Testis (tissue), 3 donors: ENCODE data around the gene DDIAS. TPM values are rescaled to one million over a fixed set of nuclear protein-coding genes. Genes with fewer than 3 reads are reported as not detected.
A peak's percentile ranks its signal among the peaks of the same experiment; 100 is the strongest.

Experiments
- DNase-seq: peaks from one replicate; pipeline ENCODE4 v3.0.0-alpha.2; 2019
- H3K27ac ChIP-seq, 2 donors: fragments of 200-600 bp; sonication (generic); one replicate each; pipeline ENCODE4 v1.5.1; 2019
- H3K27me3 ChIP-seq: fragments of 200-600 bp; sonication (generic); one replicate; pipeline ENCODE4 v1.5.1; 2019
- H3K36me3 ChIP-seq: fragments of 200-600 bp; sonication (generic); one replicate; pipeline ENCODE4 v1.5.1; 2017; ENCODE audit warnings: low read depth; ENCODE audit errors: missing control alignments
- H3K4me1 ChIP-seq: fragments of 200-600 bp; sonication (generic); one replicate; pipeline ENCODE4 v1.5.1; 2019
- H3K4me3 ChIP-seq, 2 donors: fragments of 200-600 bp; sonication (generic); one replicate each; pipeline ENCODE4 v1.5.1; 2017 to 2019
- H3K9me3 ChIP-seq: fragments of 200-600 bp; sonication (generic); one replicate; pipeline ENCODE4 v1.5.1; 2017
- POLR2A ChIP-seq: fragments of 450-650 bp; IDR thresholded peaks from one replicate; pipeline ENCODE4 v1.6.1; 2017; ENCODE audit warnings: antibody characterized with exemption, mild to moderate bottlenecking, moderate library complexity
- WGBS, 2 donors: methylation state at CpG; one replicate each; pipeline ENCODE4 v1.1.5; 2018; 5-methylcytosine and 5-hydroxymethylcytosine counted together
- intact Hi-C: fragments of 100-400 bp; cut with DNase I; formaldehyde crosslinking; loops from one replicate; pipeline ENCODE4 v1.15.1; 2023; ENCODE audit warnings: low total_unique reads
- polyA plus RNA-seq: library from polyadenylated mRNA; stranded (reverse); fragments of 350-450 nt; fragmentation: Illumina TruSeq; extraction: RNeasy Lipid Tissue Mini Kit (QIAGEN cat#74804); gene quantifications from one replicate; pipeline ENCODE4 v1.2.3, GENCODE V29; 2014; ENCODE audit warnings: low read depth, low replicate concordance; ENCODE audit not compliant: insufficient read depth
- total RNA-seq, 2 donors: library from RNA; depleted of rRNA; stranded (reverse); fragments of >200 nt; gene quantifications; one replicate each; pipeline ENCODE4 v1.2.3, GENCODE V29; 2016
- TF ChIP-seq, protein P1 (sequence below), 3 experiments: fragments of 450-650 bp in 2 of 3; fragments of 200-600 bp in 1 of 3; sonication (generic) in 1 of 3; IDR thresholded peaks; one replicate each; pipeline ENCODE4 v1.5.1; 2016 to 2019; ENCODE audit warnings: antibody characterized with exemption in 3 of 3, mild to moderate bottlenecking in 2 of 3, moderate library complexity in 1 of 3

DDIAS gene
- total and polyA plus RNA-seq, 3 donors from 2014 or later, result 11.8 to 14.6 (median 13.4) TPM

DNA sequence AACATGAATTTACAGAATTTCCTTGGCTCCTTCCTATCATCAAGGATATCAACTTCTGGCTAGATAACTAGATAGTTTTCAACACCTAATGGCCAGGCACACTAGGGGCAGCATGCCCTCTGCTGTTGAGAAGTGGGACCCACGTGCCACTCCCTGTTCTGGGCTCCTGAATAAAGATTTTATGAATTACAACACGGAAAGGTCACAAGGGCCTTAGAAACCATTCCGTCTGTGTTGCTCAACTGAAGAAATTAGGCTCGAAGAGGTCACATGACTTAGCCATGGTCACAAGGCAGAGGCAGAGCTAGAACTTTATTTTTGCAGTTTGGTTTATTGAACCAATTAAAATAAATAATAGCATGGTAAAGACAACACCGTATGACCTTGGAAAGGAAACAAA lies 37.3 kb upstream of the DDIAS start:
- Histone ChIP-seq H3K36me3 (no peaks in the 10 kb centered on the region), H3K9me3 (no peaks in the 10 kb centered on the region), H3K27ac (no peak overlapping the region), H3K4me3 (no peak overlapping the region), H3K27me3 (no peaks in the 10 kb centered on the region), H3K4me1 (no peaks in the 10 kb centered on the region)
- 33 to 40% methylated on average over 5 of the region's 5 CpGs for WGBS, 2 donors
- intact Hi-C loops, result no loop called here
- peak; percentile 62 for DNase-seq
- TF ChIP-seq, protein P1, sequence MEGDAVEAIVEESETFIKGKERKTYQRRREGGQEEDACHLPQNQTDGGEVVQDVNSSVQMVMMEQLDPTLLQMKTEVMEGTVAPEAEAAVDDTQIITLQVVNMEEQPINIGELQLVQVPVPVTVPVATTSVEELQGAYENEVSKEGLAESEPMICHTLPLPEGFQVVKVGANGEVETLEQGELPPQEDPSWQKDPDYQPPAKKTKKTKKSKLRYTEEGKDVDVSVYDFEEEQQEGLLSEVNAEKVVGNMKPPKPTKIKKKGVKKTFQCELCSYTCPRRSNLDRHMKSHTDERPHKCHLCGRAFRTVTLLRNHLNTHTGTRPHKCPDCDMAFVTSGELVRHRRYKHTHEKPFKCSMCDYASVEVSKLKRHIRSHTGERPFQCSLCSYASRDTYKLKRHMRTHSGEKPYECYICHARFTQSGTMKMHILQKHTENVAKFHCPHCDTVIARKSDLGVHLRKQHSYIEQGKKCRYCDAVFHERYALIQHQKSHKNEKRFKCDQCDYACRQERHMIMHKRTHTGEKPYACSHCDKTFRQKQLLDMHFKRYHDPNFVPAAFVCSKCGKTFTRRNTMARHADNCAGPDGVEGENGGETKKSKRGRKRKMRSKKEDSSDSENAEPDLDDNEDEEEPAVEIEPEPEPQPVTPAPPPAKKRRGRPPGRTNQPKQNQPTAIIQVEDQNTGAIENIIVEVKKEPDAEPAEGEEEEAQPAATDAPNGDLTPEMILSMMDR (IDR thresholded peaks at IDR 0.05), result peak in 1 of 3 experiments; percentile 48
- no peak for TF ChIP-seq POLR2A

DNA sequence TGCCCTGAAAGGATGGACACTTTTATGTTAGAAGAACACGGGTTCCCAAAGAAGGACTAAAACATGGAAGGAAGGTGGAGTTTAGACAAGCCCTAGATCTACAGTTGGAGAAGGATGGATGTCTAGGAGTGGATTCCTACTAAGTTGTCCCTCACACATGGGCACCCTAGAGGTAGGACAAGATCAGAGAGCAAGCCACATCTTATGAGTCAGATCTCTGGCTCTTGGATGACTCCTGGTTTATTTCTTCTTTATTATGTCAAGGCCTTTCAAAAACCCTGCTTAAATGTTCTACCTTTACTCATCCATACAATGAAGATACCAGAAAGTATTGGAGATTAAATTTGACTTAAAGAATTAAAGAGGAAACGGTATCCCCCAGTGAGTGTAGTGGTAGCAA lies 35.7 kb upstream of the DDIAS start:
- H3K9me3 ChIP-seq, result no peaks in the 10 kb centered on the region
- intact Hi-C loops, result no loop called here
- no peak overlapping the region for H3K27ac ChIP-seq
- no peak for DNase-seq
- TF ChIP-seq, protein P1 (IDR thresholded peaks at IDR 0.05), result no peak
- no peak for TF ChIP-seq POLR2A
- no peaks in the 10 kb centered on the region for H3K27me3 ChIP-seq
- no peak overlapping the region for H3K4me3 ChIP-seq
- no peaks in the 10 kb centered on the region for H3K36me3 ChIP-seq
- 84 to 90% methylated on average over 2 of the region's 2 CpGs for WGBS, 2 donors
- no peaks in the 10 kb centered on the region for H3K4me1 ChIP-seq

DNA sequence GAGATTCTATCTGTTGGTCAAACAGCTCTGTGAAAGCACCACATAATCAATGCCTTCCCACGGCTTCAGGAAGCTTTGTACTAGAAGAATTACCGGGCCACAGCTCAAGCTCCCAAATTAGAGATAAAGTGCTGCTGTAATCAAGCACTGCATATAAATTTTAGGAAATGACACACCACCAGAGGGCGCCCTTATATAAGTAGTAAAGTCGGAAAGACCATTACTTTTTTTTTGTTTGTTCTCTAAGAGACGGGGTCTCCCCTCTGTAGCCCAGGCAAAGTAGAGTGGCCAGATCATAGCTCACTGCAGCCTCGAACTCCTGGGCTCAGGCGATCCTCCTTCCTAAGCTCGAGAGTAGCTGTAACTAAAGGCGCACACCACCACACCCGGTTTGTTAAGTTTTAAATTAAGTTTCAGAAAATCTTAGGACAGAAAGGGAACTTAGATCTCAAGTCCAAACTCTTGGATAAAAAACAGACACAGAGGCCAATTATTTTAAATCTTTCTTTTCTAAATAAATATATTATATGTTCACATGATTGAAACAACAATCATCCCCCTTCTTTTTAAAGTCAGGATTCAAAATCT lies 33.9 kb upstream of the DDIAS start:
- no peak overlapping the region for H3K27ac ChIP-seq
- peak; percentile 95 for DNase-seq
- no peak for TF ChIP-seq POLR2A
- TF ChIP-seq, protein P1 (IDR thresholded peaks at IDR 0.05), result peak; percentile 65 to 86 (median 73)
- H3K4me3 ChIP-seq, result no peak overlapping the region
- no peaks in the 10 kb centered on the region for H3K27me3 ChIP-seq
- intact Hi-C loops, result no loop called here
- H3K4me1 ChIP-seq, result no peaks in the 10 kb centered on the region
- no peaks in the 10 kb centered on the region for H3K36me3 ChIP-seq
- no peaks in the 10 kb centered on the region for H3K9me3 ChIP-seq
- 20 to 27% methylated on average over 10 of the region's 10 CpGs for WGBS, 2 donors

DNA sequence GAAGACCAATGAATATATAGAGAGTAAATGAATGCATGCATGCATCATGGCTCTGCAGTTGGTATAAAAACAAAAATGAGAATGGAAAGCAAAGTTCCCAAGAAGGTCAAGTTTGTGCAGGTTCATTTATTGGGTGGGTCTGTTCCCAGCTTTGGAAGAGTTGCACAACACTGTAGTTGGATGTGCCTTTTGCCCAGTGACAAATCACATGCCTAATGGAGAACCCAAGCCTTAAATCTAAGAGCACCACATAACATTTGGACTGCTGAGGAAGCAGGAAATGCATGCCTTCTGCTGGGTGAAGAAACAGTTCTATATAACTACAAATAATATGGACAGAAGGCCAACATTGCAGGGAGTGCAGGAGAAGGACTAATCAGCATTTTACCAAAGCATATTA lies 31.9 kb upstream of the DDIAS start:
- intact Hi-C loops, result no loop called here
- Histone ChIP-seq H3K4me3 (no peak overlapping the region), H3K36me3 (no peaks in the 10 kb centered on the region), H3K27me3 (no peaks in the 10 kb centered on the region), H3K9me3 (no peaks in the 10 kb centered on the region), H3K4me1 (no peaks in the 10 kb centered on the region), H3K27ac (no peak overlapping the region)
- TF ChIP-seq, protein P1 (IDR thresholded peaks at IDR 0.05), result no peak
- TF ChIP-seq POLR2A, result no peak
- no peak for DNase-seq

DNA sequence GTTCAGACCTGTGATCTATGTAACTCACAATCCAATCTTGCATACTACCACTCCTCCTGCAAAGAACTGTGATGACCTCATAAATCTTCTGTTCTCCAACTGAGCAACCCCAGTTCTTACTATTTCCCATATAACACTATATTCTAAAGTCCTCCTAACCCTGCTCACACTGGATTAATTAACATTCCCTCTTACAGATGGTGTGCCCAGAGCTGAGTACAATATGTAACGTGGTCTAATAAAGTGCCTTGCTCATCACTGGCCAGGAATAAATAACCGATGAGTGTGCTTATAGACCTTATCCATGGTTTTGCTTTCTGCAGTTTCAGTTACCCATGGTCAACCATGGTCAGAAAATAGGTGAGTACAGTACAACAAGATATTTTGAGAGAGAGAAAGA lies 29.9 kb upstream of the DDIAS start:
- WGBS, 2 donors, result 91 to 92% methylated on average over 2 of the region's 2 CpGs
- no peak for TF ChIP-seq POLR2A
- TF ChIP-seq, protein P1 (IDR thresholded peaks at IDR 0.05), result no peak
- intact Hi-C loops, result no loop called here
- Histone ChIP-seq H3K4me1 (no peaks in the 10 kb centered on the region), H3K27ac (no peak overlapping the region), H3K9me3 (no peaks in the 10 kb centered on the region), H3K4me3 (no peak overlapping the region), H3K27me3 (no peaks in the 10 kb centered on the region), H3K36me3 (no peaks in the 10 kb centered on the region)
- DNase-seq, result no peak
